GM21529 (cell line): Measurements from ENCODE around the gene CCDC88C.

Experiments
- ATAC-seq: cut with Tn5 transposase; IDR thresholded peaks from one replicate; pipeline ENCODE4 v1.9.1; 2021; ENCODE audit not compliant: unreplicated experiment

Gene CCDC88C

GRCh38 chr14:91367173-91368171 lies 50.1 kb downstream of the CCDC88C start:
- peak; percentile 69 for ATAC-seq

DNA sequence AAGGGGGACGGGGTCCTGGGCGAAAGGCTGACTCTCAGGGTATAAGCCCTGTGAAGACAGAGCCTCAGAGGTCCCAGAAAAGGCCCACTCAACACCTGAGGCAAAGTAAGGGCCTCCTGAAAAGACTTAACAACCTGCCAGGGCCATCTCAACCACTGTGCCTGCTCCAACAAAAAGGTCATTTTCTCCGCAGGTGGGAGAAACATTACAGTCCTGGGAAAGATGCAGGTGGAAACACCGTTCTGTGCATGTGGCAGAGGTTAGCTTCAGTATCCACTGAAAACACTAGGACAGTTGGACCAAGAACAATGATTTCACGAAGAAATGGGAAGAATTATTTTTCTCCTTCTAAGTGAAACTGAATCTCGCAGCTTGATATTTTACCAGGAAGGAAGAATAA lies 50.9 kb downstream of the CCDC88C start:
- ATAC-seq = no peak

DNA sequence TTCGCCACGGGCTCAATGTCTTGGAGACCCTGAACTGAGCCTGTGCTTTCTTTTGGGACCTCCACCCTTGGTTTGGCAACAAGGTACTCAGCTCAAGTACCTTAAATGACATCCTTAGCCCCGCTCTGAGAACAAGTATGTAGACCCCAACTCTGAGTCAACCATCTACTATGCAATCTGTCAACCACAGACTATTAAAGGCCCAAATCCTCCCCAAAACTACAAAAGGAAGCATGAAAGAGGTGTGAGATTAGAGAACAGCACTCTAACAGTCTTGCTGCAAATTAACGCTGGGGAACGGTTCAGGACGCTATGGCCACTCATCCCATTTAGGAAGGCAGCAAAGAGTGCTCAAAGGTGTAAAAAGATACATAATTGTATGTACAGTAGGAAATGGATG lies 52.1 kb downstream of the CCDC88C start:
- ATAC-seq = no peak

DNA sequence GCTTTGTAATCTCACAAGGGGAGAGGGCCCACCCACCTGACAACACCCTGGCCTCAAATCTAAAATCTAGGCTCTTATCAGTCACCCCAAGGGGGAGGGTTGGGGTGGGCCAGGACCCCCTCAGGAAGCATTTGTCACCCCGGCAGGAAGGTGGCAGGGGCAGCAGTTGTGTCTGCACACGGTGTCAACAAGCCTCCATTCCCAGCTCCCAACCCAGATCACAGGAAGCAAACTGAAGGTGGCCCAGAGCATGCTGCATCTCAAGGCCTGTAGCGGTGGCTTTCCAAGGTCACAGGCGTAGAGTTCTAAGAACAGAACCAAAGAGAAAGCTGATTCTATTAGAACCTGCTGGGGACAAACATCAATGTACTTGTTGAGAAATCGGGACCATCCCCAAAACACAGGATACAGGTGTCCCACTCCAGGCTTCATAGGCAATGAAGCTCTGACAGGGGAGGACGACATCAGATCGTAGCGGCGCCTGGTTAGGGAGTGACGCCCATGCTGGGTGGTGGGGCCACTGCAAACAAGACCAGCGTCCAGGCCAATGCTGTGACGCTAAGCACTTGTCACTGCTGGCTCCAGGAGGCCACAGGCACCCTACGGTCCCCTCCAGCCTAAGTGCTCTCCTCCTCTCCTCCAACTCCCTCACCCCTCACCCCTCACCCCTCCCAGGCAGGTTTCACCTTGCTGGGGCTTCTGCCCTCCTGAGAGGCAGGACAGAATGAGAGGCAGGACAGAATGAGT lies 52.9 kb downstream of the CCDC88C start:
- no peak for ATAC-seq

GRCh38 chr14:91363776-91364523 lies 53.7 kb downstream of the CCDC88C start:
- peak; percentile 70 for ATAC-seq

- ATAC-seq = no peak
Measured at GRCh38 chr14:91361233-91361811, 56.3 kb downstream of the CCDC88C start.

GRCh38 chr14:91360490-91361232 lies 57.0 kb downstream of the CCDC88C start:
- ATAC-seq = no peak

- ATAC-seq = no peak
Measured at GRCh38 chr14:91358654-91359220, 58.9 kb downstream of the CCDC88C start.

- no peak for ATAC-seq
Measured at GRCh38 chr14:91358025-91358319, 59.6 kb downstream of the CCDC88C start.

- no peak for ATAC-seq
Measured at GRCh38 chr14:91357272-91358024, 60.2 kb downstream of the CCDC88C start.

- ATAC-seq = no peak
Measured at GRCh38 chr14:91356181-91356763, 61.3 kb downstream of the CCDC88C start.

GRCh38 chr14:91354979-91355685 lies 62.5 kb downstream of the CCDC88C start:
- ATAC-seq = no peak

- no peak for ATAC-seq
Measured at GRCh38 chr14:91354221-91354916, 63.3 kb downstream of the CCDC88C start.

GRCh38 chr14:91352728-91353692 lies 64.6 kb downstream of the CCDC88C start:
- ATAC-seq = no peak

DNA sequence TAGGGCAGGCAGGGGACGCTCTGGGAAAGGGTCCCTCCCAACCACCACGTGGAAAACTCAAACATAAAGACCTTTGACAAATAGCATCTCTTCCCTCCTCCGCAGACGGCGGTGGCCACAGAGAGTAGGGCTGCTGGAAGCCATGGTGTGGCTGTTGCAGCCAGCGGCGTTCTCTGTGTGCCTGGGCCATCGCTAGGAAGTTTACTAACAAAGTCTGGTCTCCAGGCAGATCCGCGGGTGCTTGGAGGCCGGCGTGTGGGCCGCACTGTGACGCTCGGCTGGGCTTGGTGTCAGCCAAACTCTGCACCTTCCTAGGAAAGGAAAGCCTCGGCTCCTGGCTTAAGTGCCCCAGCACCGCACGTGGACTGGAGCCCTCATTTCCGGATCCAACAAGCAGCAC lies 65.6 kb downstream of the CCDC88C start:
- no peak for ATAC-seq

DNA sequence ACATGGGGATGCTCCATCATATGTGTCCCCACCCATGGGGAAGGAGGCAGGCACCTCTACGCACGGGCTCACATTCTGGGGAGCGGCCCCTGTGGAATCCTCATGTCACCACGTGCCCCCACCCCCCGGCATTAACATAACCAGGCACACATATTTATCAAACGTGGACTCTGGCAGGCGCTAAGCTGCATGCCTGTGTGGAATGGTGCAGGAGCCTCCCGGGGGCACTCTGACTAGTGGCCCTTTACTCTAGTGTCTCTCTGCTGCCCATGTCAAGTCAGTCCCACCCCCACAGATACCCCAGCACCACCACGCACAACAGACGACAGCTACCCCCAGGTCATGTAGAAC lies 66.1 kb downstream of the CCDC88C start:
- ATAC-seq = no peak
